T-cell (primary cell): ENCODE measurements around the gene ZNF385D. TPM values are rescaled to one million over a fixed set of nuclear protein-coding genes. Genes with fewer than 3 reads are reported as not detected.

ENCODE experiments used
- ATAC-seq, 4 experiments: fragments of 200-7000 bp in 3 of 4; fragments of 150-1000 bp in 1 of 4; cut with Tn5 transposase; replicated peaks in 1 of 4; 1 replicate in 3 of 4; 2 replicates in 1 of 4; pipeline ENCODE4 v1.10.0; 2021; ENCODE audit warnings: moderate library complexity in 3 of 4, mild to moderate bottlenecking in 2 of 4, moderate number of reproducible peaks in 1 of 4
- CTCF ChIA-PET, 2 donors: fragments of 300-600 bp; sonication (Branson Sonifier 250); formaldehyde crosslinking; loops; one replicate each; lab custom pipeline; 2022; ENCODE audit warnings: antibody characterized with exemption in 2 of 2; lab: Charles Lee
- POLR2A ChIA-PET, 2 donors: fragments of 300-600 bp; sonication (Branson Sonifier 250); formaldehyde crosslinking; loops; one replicate each; lab custom pipeline; 2022; ENCODE audit warnings: antibody characterized with exemption in 2 of 2; lab: Charles Lee
- DNase-seq, 35 experiments: peaks; one replicate each; pipeline versions ENCODE4 v3.0.0 to v3.0.0-alpha.2; 2013 to 2023
- H3K27ac ChIP-seq: one replicate; pipeline ENCODE4 v1.5.1; 2013; ENCODE audit warnings: low read length
- H3K27me3 ChIP-seq, 2 experiments: replicated peaks in 1 of 2; 1 replicate in 1 of 2; 2 replicates in 1 of 2; pipeline versions ENCODE4 v1.6.1 to v1.7.0; 2013; ENCODE audit warnings: low read length in 1 of 2, mixed read lengths in 1 of 2; ENCODE audit not compliant: control insufficient read depth in 2 of 2, insufficient read depth in 2 of 2; ENCODE audit errors: extremely low read depth in 1 of 2
- H3K36me3 ChIP-seq, 2 donors: 1 replicate in 1 of 2; 2 replicates in 1 of 2; pipeline versions ENCODE4 v1.6.1 to v1.7.0; 2013; ENCODE audit warnings: low read length in 1 of 2; ENCODE audit not compliant: control insufficient read depth in 2 of 2, insufficient read depth in 1 of 2; ENCODE audit errors: extremely low read depth in 1 of 2
- H3K4me1 ChIP-seq, 2 experiments: 1 replicate in 1 of 2; 2 replicates in 1 of 2; pipeline versions ENCODE4 v1.6.1 to v1.7.0; 2013; ENCODE audit warnings: low read length in 2 of 2, mixed read lengths in 1 of 2; ENCODE audit not compliant: insufficient read depth in 2 of 2, control insufficient read depth in 1 of 2; ENCODE audit errors: extremely low read depth in 1 of 2
- H3K4me3 ChIP-seq, 2 donors: 1 replicate in 1 of 2; 2 replicates in 1 of 2; pipeline versions ENCODE4 v1.5.1 to v1.7.0; 2013; ENCODE audit warnings: mild to moderate bottlenecking in 2 of 2, low read length in 1 of 2, moderate library complexity in 1 of 2; ENCODE audit not compliant: control insufficient read depth in 1 of 2; ENCODE audit errors: extremely low read depth in 1 of 2
- H3K9me3 ChIP-seq: 2 replicates; pipeline ENCODE4 v1.7.0; 2013
- H3K27ac Mint-ChIP-seq, 2 donors: one replicate each; pipeline ENCODE4 v1.8.0; 2020 to 2021; ENCODE audit warnings: mild to moderate bottlenecking in 2 of 2, mixed read lengths in 2 of 2
- H3K27me3 Mint-ChIP-seq, 2 donors: one replicate each; pipeline ENCODE4 v1.8.0; 2021 to 2022; ENCODE audit warnings: mixed read lengths in 2 of 2
- H3K36me3 Mint-ChIP-seq: one replicate; pipeline ENCODE4 v1.8.0; 2021; ENCODE audit warnings: mixed read lengths
- H3K4me1 Mint-ChIP-seq, 3 donors: one replicate each; pipeline ENCODE4 v1.8.0; 2020 to 2022; ENCODE audit warnings: mixed read lengths in 3 of 3, mild to moderate bottlenecking in 1 of 3
- H3K4me3 Mint-ChIP-seq, 3 donors: one replicate each; pipeline ENCODE4 v1.8.0; 2020 to 2022; ENCODE audit warnings: mild to moderate bottlenecking in 3 of 3, mixed read lengths in 3 of 3, moderate library complexity in 3 of 3
- H3K9me3 Mint-ChIP-seq, 3 donors: one replicate each; pipeline ENCODE4 v1.8.0; 2020 to 2022; ENCODE audit warnings: mixed read lengths in 3 of 3
- WGBS: methylation state at CpG from one replicate; pipeline ENCODE4 v1.1.5; 2013; ENCODE audit warnings: missing lambda C conversion rate; ENCODE audit not compliant: insufficient coverage; 5-methylcytosine and 5-hydroxymethylcytosine counted together
- total RNA-seq, 35 experiments: library from RNA in 6 of 35; stranded (reverse) in 6 of 35; fragments of 120-200 nt in 1 of 35; gene quantifications; one replicate each; pipeline versions ENCODE4 v1.2.1 to v1.2.4 and lab custom pipeline; 2013 to 2026

The ZNF385D gene
- total RNA-seq, 5 donors from 2014 or later (not counting 1 experiment from before 2014, with no cell fraction given) = 0.03 to 0.47 (median 0.35) TPM

- Histone ChIP-seq H3K36me3 (no peaks in the 10 kb centered on the region), H3K4me1 (no peaks in the 10 kb centered on the region), H3K4me3 (no peak overlapping the region), H3K27ac (no peak overlapping the region), H3K9me3 (no peaks in the 10 kb centered on the region), H3K27me3 (no peaks in the 10 kb centered on the region)
- H3K4me1 Mint-ChIP-seq = no peaks in the 10 kb centered on the region
- no peaks in the 10 kb centered on the region for H3K27me3 Mint-ChIP-seq
- no peaks in the 10 kb centered on the region for H3K36me3 Mint-ChIP-seq
- H3K27ac Mint-ChIP-seq = no peak overlapping the region
- ChIA-PET CTCF (no interaction called here), POLR2A (no interaction called here)
- H3K9me3 Mint-ChIP-seq = peaks cover 10 to 13% (median 12%) of the 10 kb centered on the region in 3 donors
- no CpG with 5 or more reads among the region's 3 CpGs for WGBS
- DNase-seq = no peak
- H3K4me3 Mint-ChIP-seq = no peak overlapping the region
- no peak for ATAC-seq
Observed at GRCh38 chr3:21531909-21532308, 219.1 kb downstream of the ZNF385D start.

- H3K4me1 Mint-ChIP-seq = no peaks in the 10 kb centered on the region
- Histone ChIP-seq H3K9me3 (no peaks in the 10 kb centered on the region), H3K27ac (no peak overlapping the region), H3K36me3 (no peaks in the 10 kb centered on the region), H3K27me3 (no peaks in the 10 kb centered on the region), H3K4me1 (no peaks in the 10 kb centered on the region), H3K4me3 (no peak overlapping the region)
- no peaks in the 10 kb centered on the region for H3K27me3 Mint-ChIP-seq
- no peak overlapping the region for H3K4me3 Mint-ChIP-seq
- no peak overlapping the region for H3K27ac Mint-ChIP-seq
- CTCF ChIA-PET = no interaction called here
- ATAC-seq (no peak), DNase-seq (no peak)
- POLR2A ChIA-PET = no interaction called here
- no CpG with 5 or more reads among the region's 2 CpGs for WGBS
- H3K36me3 Mint-ChIP-seq = no peaks in the 10 kb centered on the region
- H3K9me3 Mint-ChIP-seq = peaks cover 6 to 14% (median 10%) of the 10 kb centered on the region in 3 donors
Observed at GRCh38 chr3:21528291-21528995, 222.6 kb downstream of the ZNF385D start.

GRCh38 chr3:21526461-21526860 is 224.5 kb downstream of the ZNF385D start:
- no peaks in the 10 kb centered on the region for H3K27me3 Mint-ChIP-seq
- Histone ChIP-seq H3K4me1 (no peaks in the 10 kb centered on the region), H3K27me3 (no peaks in the 10 kb centered on the region), H3K9me3 (no peaks in the 10 kb centered on the region), H3K36me3 (no peaks in the 10 kb centered on the region), H3K27ac (no peak overlapping the region), H3K4me3 (no peak overlapping the region)
- WGBS = no CpG with 5 or more reads among the region's 4 CpGs
- CTCF ChIA-PET = no interaction called here
- no peaks in the 10 kb centered on the region for H3K4me1 Mint-ChIP-seq
- peaks cover 0 to 13% (median 2%) of the 10 kb centered on the region in 3 donors for H3K9me3 Mint-ChIP-seq
- no peak for DNase-seq
- no peak overlapping the region for H3K27ac Mint-ChIP-seq
- POLR2A ChIA-PET = no interaction called here
- H3K36me3 Mint-ChIP-seq = no peaks in the 10 kb centered on the region
- no peak overlapping the region for H3K4me3 Mint-ChIP-seq
- no peak for ATAC-seq

GRCh38 chr3:21524133-21524532 is 226.9 kb downstream of the ZNF385D start:
- POLR2A ChIA-PET = no interaction called here
- no peaks in the 10 kb centered on the region for H3K27me3 ChIP-seq

GRCh38 chr3:21520106-21520963 is 230.7 kb downstream of the ZNF385D start:
- no CpG with 5 or more reads among the region's 4 CpGs for WGBS
- Mint-ChIP-seq H3K27me3 (no peaks in the 10 kb centered on the region), H3K4me3 (no peak overlapping the region), H3K4me1 (no peaks in the 10 kb centered on the region), H3K36me3 (no peaks in the 10 kb centered on the region), H3K9me3 (peaks cover 4 to 21% (median 8%) of the 10 kb centered on the region in 3 donors), H3K27ac (no peak overlapping the region)
- no peak overlapping the region for H3K4me3 ChIP-seq
- no peaks in the 10 kb centered on the region for H3K36me3 ChIP-seq
- H3K9me3 ChIP-seq = no peaks in the 10 kb centered on the region
- H3K4me1 ChIP-seq = no peaks in the 10 kb centered on the region
- ATAC-seq (no peak), DNase-seq (no peak)
- ChIA-PET POLR2A (no interaction called here), CTCF (no interaction called here)
- H3K27me3 ChIP-seq = no peaks in the 10 kb centered on the region
- H3K27ac ChIP-seq = no peak overlapping the region

More at GRCh38 chr3:21524133-21524532, 226.9 kb downstream of the ZNF385D start:
- H3K27ac Mint-ChIP-seq = no peak overlapping the region
- no peaks in the 10 kb centered on the region for H3K4me1 ChIP-seq
- H3K4me3 Mint-ChIP-seq = no peak overlapping the region
- DNase-seq = no peak
- no peaks in the 10 kb centered on the region for H3K27me3 Mint-ChIP-seq
- no peaks in the 10 kb centered on the region for H3K36me3 Mint-ChIP-seq
- no peak overlapping the region for H3K4me3 ChIP-seq
- peaks cover 0 to 11% (median 2%) of the 10 kb centered on the region in 3 donors for H3K9me3 Mint-ChIP-seq
- CTCF ChIA-PET = no interaction called here
- H3K36me3 ChIP-seq = no peaks in the 10 kb centered on the region
- ATAC-seq = no peak
- H3K4me1 Mint-ChIP-seq = no peaks in the 10 kb centered on the region
- no peak overlapping the region for H3K27ac ChIP-seq
- H3K9me3 ChIP-seq = no peaks in the 10 kb centered on the region
- WGBS = no CpG with 5 or more reads among the region's 2 CpGs

GRCh38 chr3:21517184-21517583 is 233.8 kb downstream of the ZNF385D start:
- no peaks in the 10 kb centered on the region for H3K4me1 Mint-ChIP-seq
- no peak overlapping the region for H3K27ac ChIP-seq
- H3K36me3 Mint-ChIP-seq = no peaks in the 10 kb centered on the region
- H3K9me3 Mint-ChIP-seq = peaks cover 8 to 10% (median 8%) of the 10 kb centered on the region in 3 donors
- no peak overlapping the region for H3K4me3 Mint-ChIP-seq
- POLR2A ChIA-PET = no interaction called here
- H3K36me3 ChIP-seq = no peaks in the 10 kb centered on the region
- no peak for DNase-seq
- H3K4me3 ChIP-seq = no peak overlapping the region
- WGBS = 79% methylated on average over 3 of the region's 3 CpGs
- no peak for ATAC-seq
- H3K27me3 ChIP-seq = no peaks in the 10 kb centered on the region
- no peak overlapping the region for H3K27ac Mint-ChIP-seq
- no peaks in the 10 kb centered on the region for H3K27me3 Mint-ChIP-seq
- no peaks in the 10 kb centered on the region for H3K4me1 ChIP-seq
- no peaks in the 10 kb centered on the region for H3K9me3 ChIP-seq
- CTCF ChIA-PET = no interaction called here
